Kidney (tissue), 14 donors: ENCODE data around the gene NLGN2. TPM values are rescaled to one million over a fixed set of nuclear protein-coding genes. Genes with fewer than 3 reads are reported as not detected.

Source experiments
- DNase-seq, 5 donors: peaks; one replicate each; pipeline ENCODE4 v3.0.0-alpha.2; 2013 to 2020
- FAIRE-seq: peaks from 2 replicates; lab custom pipeline; 2012; peaks lifted over from hg19 to GRCh38; lab: Jason Lieb, UNC
- H3K27ac ChIP-seq, 2 donors: one replicate each; pipeline ENCODE4 v1.7.0; 2013; ENCODE audit warnings: low read depth in 2 of 2, low read length in 2 of 2, inconsistent platforms in 1 of 2
- H3K27me3 ChIP-seq: one replicate; pipeline ENCODE4 v1.7.1; 2013; ENCODE audit warnings: low read length, inconsistent platforms; ENCODE audit not compliant: control insufficient read depth, insufficient read depth
- H3K36me3 ChIP-seq, 3 donors: one replicate each; pipeline versions ENCODE4 v1.7.0 to v1.7.1; 2013; ENCODE audit warnings: low read length in 3 of 3, control low read depth in 1 of 3, inconsistent platforms in 1 of 3; ENCODE audit not compliant: insufficient read depth in 3 of 3, control insufficient read depth in 2 of 3
- H3K4me1 ChIP-seq, 3 donors: one replicate each; pipeline versions ENCODE4 v1.7.0 to v1.7.1; 2013; ENCODE audit warnings: low read length in 3 of 3, inconsistent platforms in 1 of 3, low read depth in 1 of 3; ENCODE audit not compliant: control insufficient read depth in 2 of 3, insufficient read depth in 2 of 3
- H3K4me3 ChIP-seq, 3 donors: one replicate each; pipeline versions ENCODE4 v1.7.0 to v1.8.1; 2013; ENCODE audit warnings: low read length in 3 of 3, control low read depth in 1 of 3, inconsistent platforms in 1 of 3
- H3K9ac ChIP-seq, 3 donors: one replicate each; pipeline versions ENCODE4 v1.7.0 to v1.7.1; 2013; ENCODE audit warnings: low read length in 3 of 3, control low read depth in 1 of 3, inconsistent platforms in 1 of 3
- H3K9me3 ChIP-seq, 3 donors: one replicate each; pipeline versions ENCODE4 v1.7.0 to v1.7.1; 2013; ENCODE audit warnings: low read length in 3 of 3, control low read depth in 1 of 3, inconsistent platforms in 1 of 3; ENCODE audit not compliant: control insufficient read depth in 2 of 3, insufficient read depth in 1 of 3
- intact Hi-C: fragments of 100-400 bp; cut with DNase I; formaldehyde crosslinking; loops from one replicate; pipeline ENCODE4 v1.11.1; 2022
- polyA plus RNA-seq: library from polyadenylated mRNA; stranded (reverse); fragments of 350-450 nt; fragmentation: Illumina TruSeq; extraction: RNeasy Lipid Tissue Mini Kit (QIAGEN cat#74804); gene quantifications from one replicate; pipeline ENCODE4 v1.2.3, GENCODE V29; 2014; ENCODE audit warnings: low read depth, low replicate concordance; ENCODE audit not compliant: insufficient read depth
- total RNA-seq: library from RNA; stranded (reverse); fragmentation: NEBNext Ultra II Directional; extraction: Animal tissue kit (Norgen Biotek cat#: 25700); gene quantifications from one replicate; pipeline ENCODE4 v1.2.1, GENCODE V29; 2021
- TF ChIP-seq, protein P1 (sequence below): IDR thresholded peaks from 3 replicates; pipeline ENCODE4 v1.5.1; 2012; ENCODE audit warnings: mild to moderate bottlenecking, moderate library complexity, borderline replicate concordance; ENCODE audit not compliant: insufficient read depth; ENCODE audit errors: extremely low read depth
- donor health status: control.
- donor health status: control.
- donor health status: control.
- donor health status: control.
- donor health status: control.
- donor health status: DM: yes; HTN: yes; CAD: no.
- donor health status: Normal renal cell carcinoma (clear cell type).

The NLGN2 gene
- total and polyA plus RNA-seq, 2 donors from 2014 or later = 7.3 to 23.4 TPM

GRCh38 chr17:7389924-7390910 is 17.4 kb upstream of the NLGN2 start:
- Histone ChIP-seq H3K4me3 (no peak overlapping the region), H3K9ac (no peak overlapping the region), H3K27ac (no peak overlapping the region), H3K9me3 (no peaks in the 10 kb centered on the region), H3K4me1 (peaks cover 0 to 8% (median 0%) of the 10 kb centered on the region in 3 donors), H3K27me3 (no peaks in the 10 kb centered on the region), H3K36me3 (peaks cover 3 to 4% (median 3%) of the 10 kb centered on the region in 3 donors)
- DNase-seq (peak in 1 of 5 donors; percentile 55), FAIRE-seq (no peak)
- TF ChIP-seq, protein P1, sequence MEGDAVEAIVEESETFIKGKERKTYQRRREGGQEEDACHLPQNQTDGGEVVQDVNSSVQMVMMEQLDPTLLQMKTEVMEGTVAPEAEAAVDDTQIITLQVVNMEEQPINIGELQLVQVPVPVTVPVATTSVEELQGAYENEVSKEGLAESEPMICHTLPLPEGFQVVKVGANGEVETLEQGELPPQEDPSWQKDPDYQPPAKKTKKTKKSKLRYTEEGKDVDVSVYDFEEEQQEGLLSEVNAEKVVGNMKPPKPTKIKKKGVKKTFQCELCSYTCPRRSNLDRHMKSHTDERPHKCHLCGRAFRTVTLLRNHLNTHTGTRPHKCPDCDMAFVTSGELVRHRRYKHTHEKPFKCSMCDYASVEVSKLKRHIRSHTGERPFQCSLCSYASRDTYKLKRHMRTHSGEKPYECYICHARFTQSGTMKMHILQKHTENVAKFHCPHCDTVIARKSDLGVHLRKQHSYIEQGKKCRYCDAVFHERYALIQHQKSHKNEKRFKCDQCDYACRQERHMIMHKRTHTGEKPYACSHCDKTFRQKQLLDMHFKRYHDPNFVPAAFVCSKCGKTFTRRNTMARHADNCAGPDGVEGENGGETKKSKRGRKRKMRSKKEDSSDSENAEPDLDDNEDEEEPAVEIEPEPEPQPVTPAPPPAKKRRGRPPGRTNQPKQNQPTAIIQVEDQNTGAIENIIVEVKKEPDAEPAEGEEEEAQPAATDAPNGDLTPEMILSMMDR = no peak
- intact Hi-C loops = no loop called here

GRCh38 chr17:7391307-7391706 is 16.3 kb upstream of the NLGN2 start:
- H3K4me3 ChIP-seq = no peak overlapping the region
- no peak overlapping the region for H3K27ac ChIP-seq
- intact Hi-C loops = no loop called here
- H3K4me1 ChIP-seq = peaks cover 0 to 8% (median 0%) of the 10 kb centered on the region in 3 donors
- FAIRE-seq (no peak), DNase-seq (no peak)
- no peaks in the 10 kb centered on the region for H3K27me3 ChIP-seq
- TF ChIP-seq, protein P1 = no peak
- peaks cover 3 to 4% (median 3%) of the 10 kb centered on the region in 3 donors for H3K36me3 ChIP-seq
- no peaks in the 10 kb centered on the region for H3K9me3 ChIP-seq
- H3K9ac ChIP-seq = no peak overlapping the region

DNA sequence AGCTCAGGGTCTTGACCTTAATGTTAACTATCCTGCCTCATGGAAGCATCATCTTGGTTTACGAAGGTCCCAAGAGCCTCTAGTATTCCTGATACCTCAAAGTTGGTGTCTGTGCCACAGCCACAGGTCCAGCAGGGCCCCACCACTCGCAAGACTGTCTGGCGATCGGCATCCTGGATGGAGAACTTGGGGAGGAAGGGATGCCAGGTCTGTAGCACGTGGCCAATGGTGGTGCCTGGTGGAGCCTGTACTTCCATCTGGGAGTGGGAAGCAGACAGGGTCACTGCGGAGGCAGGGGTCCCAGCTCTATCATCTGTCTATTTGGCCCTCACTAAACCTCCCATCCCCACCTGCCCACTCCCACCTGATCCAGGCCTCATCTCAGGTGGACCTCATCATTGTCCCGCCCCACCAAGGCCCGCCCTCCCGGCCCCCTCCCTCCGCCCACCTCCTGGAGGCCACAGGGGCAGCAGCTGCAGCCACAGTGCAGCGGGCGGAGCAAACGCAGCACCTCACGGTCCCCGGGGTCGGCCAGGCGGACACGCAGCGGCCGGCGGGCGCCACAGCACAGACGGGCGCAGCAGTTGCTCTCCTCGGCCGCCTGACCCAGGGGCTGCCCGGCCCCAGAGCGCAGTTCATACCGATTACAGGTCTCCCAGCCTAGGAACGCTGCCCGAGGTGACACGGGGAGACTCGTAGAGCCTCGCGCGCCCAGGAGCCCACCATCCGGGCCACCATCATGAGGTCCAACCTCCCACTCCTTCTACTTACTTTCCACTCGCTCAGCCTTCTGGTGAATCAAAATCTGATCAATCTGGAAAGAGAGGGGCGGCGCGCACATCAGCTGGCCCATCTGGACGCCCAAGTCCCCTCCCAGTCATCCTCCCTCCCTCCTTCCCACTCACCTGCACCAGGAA is 14.7 kb upstream of the NLGN2 start:
- Histone ChIP-seq H3K4me3 (peak overlapping the region in 1 of 3 donors; percentile 82), H3K9ac (no peak overlapping the region), H3K27me3 (no peaks in the 10 kb centered on the region), H3K27ac (no peak overlapping the region), H3K9me3 (no peaks in the 10 kb centered on the region), H3K36me3 (peaks cover 3 to 4% (median 3%) of the 10 kb centered on the region in 3 donors), H3K4me1 (peaks cover 0 to 8% (median 0%) of the 10 kb centered on the region in 3 donors)
- no peak for FAIRE-seq
- DNase-seq = peak in 3 of 5 donors; percentile 37 to 78 (median 68)
- TF ChIP-seq, protein P1 = no peak
- intact Hi-C loops = no loop called here
